ENCODE data around the gene ANKRD10.
A peak's percentile ranks its signal among the peaks of the same experiment; 100 is the strongest.
"Not testable (repeated sequence)": the region's sequence is repeated elsewhere in the genome, so short reads cannot be mapped to it uniquely, and the experiment has no call there.

The ANKRD10 gene

GRCh38 chr13:110915057-110915873, at the start of gene ANKRD10:
Gene ANKRD10 (minus strand): TSS chr13:110915069. CDS start chr13:110914934, 135 bp downstream.
- DNase-seq = peak; percentile 94

GRCh38 chr13:110964229-110965037, 49.6 kb upstream of the ANKRD10 start:
- DNase-seq = no peak

DNA sequence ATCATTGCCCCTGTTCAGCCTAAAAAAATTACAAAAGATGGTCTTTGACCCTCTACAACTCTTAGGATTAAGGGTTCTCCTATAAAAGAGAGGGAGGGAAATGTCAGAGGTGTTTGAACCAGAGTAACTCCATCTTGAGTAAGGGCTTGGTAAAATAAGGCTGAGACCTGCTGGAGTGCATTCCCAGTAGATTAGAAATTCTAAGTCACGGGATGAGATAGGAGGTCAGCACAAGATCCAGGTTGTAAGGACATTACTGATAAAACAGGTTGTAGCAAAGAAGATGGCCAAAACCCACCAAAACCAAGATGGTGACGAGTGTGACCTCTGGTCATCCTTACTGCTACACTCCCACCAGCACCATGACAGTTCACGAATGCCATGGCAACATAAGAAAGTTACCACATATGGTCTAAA, 48.7 kb upstream of the ANKRD10 start:
- no peak for DNase-seq

- no peak for DNase-seq
Measured at GRCh38 chr13:110961959-110962358, 47.1 kb upstream of the ANKRD10 start.

DNA sequence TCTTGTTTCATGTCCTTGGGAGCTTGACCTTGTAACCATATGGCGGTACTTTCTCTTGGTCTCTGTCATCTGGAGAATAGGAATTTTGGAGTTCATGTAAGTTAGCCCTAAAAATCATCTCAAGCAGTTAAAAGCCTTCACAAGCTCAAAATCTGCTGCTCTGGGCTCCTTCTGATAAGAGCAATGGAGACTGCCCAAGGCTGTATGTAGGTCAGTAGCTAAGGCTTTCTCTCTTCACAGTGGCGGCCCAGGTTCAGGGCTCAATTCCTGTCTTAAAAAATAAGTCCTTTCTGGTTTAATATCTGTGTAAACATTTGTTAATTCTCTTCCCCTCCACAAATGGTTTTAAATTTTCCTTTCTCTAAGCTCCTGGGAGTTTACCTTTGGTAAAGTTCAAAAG, 45.3 kb upstream of the ANKRD10 start:
- DNase-seq = no peak

DNA sequence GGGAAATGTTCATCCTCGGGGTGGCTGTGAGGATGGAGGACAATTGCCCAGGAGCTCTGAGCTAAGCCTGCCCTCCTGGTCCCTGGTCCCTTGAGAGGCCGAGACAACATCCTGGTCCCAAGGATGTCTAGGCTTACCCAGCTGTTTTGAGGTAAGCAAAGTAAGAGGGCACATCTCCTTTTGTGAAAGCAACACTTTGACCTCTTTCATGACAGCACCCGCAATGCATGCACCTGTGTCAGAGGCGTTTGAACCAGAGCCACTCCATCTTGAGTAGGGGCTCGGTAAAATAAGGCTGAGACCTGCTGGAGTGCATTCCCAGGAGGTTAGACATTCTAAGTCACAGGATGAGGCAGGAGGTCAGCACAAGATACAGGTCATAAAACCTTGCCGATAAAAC, 43.1 kb upstream of the ANKRD10 start:
- no peak for DNase-seq

DNA sequence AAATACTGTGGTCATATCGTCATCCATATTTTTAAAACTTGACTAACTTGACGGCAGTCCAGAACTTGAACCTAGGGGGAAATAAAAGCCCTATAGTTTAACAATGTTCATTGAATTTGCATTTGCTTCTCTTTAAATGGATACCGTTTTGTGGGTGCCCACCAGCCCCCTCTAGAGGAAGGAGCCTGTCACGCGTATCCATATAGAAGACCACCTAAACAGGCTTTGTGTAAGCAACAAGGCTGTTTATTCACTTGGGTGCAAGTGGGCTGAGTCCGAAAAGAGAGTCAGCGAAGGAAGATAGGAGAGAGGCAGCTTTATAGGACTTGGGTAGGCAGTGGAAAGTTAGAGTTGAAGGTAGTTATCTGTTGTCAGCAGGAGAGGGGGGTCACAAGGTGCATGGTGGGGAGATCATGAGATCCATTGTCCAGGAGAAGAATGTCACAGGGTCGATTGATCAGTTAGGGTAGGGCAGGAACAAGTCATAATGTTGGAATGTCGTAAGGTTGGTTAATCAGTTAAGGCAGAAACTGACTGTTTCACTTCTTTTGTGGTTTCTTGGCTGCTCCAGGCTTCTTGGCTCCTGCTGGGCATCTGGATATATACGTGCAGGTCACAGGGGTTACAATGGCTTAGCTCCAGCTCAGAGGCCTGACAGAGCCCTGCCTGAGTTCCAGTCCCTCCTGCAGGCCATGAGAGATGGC, 42.5 kb upstream of the ANKRD10 start:
- DNase-seq = no peak

- not testable (repeated sequence) for DNase-seq
Measured at GRCh38 chr13:110956216-110956615, 41.3 kb upstream of the ANKRD10 start.

DNA sequence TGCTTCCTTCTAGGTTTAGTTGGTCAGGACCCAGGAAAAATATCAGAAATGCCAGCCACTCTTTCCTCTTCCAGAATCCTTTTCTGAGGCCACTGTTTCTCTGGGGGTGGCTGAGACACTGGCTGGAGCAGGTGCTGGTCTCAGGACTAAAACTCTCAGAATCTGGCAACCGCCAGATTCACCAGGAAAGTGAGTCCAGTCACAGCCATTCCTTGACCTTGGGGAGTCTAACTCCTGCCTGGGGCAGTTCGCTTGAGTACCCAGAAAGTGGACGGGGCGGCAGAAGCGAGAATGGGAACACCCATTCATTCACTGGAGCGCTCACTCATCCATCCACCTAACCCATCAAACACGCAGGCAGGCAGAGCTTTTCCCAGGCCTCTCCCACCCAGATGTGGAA, 40.7 kb upstream of the ANKRD10 start:
- DNase-seq = not testable (repeated sequence)

DNA sequence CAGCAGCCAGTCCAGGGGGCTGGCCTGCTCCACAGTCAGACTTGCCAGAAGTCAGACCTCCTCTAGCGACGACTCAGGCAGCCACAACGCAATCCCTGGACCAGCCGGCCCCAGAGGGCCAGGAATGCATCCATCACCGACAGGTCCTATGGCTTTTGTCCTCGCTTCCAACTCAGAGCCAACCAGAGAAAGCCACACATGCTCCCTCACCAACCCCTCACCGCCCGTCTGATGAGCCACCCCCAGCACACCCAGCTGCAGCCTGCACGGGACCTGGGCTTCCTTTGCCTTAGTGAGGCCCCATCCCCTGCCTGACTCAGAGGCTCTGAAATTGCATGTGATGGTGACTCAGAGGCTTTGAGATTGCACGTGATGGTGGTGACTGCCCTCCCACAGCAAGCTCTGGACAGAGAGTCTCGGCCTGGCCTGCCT, 40.2 kb upstream of the ANKRD10 start:
- peak; percentile 40 for DNase-seq

- DNase-seq = not testable (repeated sequence)
Measured at GRCh38 chr13:110954533-110954920, 39.7 kb upstream of the ANKRD10 start.

DNA sequence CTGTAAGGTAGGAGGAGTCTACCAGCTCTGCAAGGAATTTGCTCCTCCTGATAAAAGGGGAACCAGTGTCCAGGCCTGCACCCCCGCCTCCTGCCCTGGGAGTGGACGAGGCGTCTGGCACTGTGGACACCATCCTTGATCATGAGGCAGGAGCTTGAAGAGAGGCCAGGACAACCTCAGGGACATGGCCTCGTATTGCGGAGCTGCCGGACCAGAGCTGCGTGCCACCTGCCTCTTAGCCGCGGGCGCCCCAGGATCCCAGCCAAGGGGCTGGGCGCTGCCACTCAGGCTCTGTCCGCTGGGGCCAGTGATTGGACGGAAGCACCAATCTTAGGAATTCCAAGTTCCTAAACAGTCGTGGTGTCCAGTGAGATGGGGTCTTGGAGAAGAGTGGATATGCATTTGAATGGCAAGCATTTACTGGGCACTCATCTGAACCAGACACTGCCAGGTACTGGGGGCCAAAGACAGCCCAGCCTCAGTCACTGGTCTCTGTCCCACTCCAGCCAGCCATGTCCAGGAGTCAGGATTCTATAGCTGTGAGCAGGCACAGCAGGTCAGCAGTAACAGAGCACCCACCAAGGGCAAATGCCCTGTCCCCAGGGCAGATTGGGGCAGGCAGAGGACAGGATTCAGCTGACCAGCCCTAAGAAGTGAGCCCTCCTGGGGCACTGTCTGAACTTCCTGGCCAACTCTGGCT, 39.1 kb upstream of the ANKRD10 start:
- no peak for DNase-seq

- no peak for DNase-seq
Measured at GRCh38 chr13:110953416-110953815, 38.5 kb upstream of the ANKRD10 start.

GRCh38 chr13:110952135-110952534, 37.3 kb upstream of the ANKRD10 start:
- not testable (repeated sequence) for DNase-seq

DNA sequence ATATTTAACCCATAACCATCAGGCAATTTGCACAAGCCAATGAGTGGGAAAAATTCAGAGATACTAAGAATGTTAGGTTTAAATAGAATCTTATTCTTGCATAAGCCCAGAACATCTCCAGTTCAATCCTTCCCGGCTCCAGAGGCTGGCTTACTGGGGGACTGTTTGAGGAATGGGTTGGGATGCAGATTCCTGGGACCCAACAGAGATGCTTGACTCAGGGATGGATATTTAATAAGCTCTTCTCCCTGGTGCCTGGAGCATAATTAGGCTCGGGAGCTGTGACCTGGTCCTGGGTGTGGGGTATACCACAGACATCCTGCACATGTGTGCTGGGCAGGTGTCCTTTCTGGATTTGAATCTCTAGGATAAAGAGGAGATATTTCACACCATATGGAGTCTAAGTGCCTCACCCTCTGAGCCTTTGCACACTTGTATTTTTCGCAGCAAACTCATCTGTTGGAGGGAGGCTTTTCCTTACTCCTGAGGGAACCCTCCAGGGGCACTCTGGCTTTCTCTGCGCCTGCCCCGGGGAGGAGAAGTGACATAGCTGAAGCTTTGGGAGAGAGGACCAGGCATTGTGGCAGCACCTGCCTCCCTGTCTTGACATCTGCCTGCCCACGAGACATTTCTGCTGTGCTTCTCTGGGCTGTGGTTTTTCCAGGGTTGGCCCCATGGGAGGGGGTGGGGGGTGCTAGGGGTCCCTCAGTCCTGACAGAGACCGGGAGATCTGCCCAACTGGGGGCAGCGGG, 36.1 kb upstream of the ANKRD10 start:
- DNase-seq = no peak

DNA sequence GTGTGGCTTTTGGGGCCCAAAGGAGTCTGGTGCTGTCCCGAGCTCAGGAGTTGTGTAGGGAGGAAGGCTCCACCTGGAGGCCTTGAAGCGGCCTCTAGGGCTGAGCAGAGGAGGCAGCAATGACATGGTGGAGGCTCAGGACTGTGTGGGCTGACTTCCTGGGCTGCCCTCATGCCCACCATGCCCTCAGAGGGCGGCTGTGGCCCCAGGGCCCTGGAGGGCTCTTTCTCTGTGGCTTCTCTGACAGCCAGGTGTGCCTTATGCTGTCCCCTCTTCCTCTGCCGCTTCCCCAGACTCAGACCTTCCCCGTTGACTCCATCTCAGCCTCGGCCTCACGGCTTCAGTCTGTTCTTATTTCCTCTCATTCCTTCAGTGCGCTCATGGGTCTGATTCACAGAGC, 35.5 kb upstream of the ANKRD10 start:
- DNase-seq = no peak

- DNase-seq = no peak
Measured at GRCh38 chr13:110949628-110950027, 34.8 kb upstream of the ANKRD10 start.

- no peak for DNase-seq
Measured at GRCh38 chr13:110949116-110949515, 34.2 kb upstream of the ANKRD10 start.

GRCh38 chr13:110947338-110947737, 32.5 kb upstream of the ANKRD10 start:
- DNase-seq = not testable (repeated sequence)

GRCh38 chr13:110945928-110946570, 31.2 kb upstream of the ANKRD10 start:
- DNase-seq = no peak
